Measurements from ENCODE around the gene TSPAN9. TPM values are rescaled to one million over a fixed set of nuclear protein-coding genes. Genes with fewer than 3 reads are reported as not detected.

The TSPAN9 gene
- total RNA-seq, 1 donor from 2014 or later: 43.7 TPM

GRCh38 chr12:3137814-3138445 lies 60.8 kb downstream of the TSPAN9 start:
- DNase-seq (ENCODE audit: low spot score) (no peak), ATAC-seq (no peak)

- ATAC-seq (no peak), DNase-seq (ENCODE audit: low spot score) (no peak)
Observed at GRCh38 chr12:3138941-3139511, 61.8 kb downstream of the TSPAN9 start.

GRCh38 chr12:3139760-3140159 lies 62.6 kb downstream of the TSPAN9 start:
- no peak for DNase-seq (ENCODE audit: low spot score)
- no peak for ATAC-seq

- ATAC-seq (peak; percentile 36), DNase-seq (ENCODE audit: low spot score) (no peak)
Observed at GRCh38 chr12:3140284-3140683, 63.1 kb downstream of the TSPAN9 start.

GRCh38 chr12:3141339-3142321 lies 64.5 kb downstream of the TSPAN9 start:
- DNase-seq (ENCODE audit: low spot score) (no peak), ATAC-seq (no peak)

- DNase-seq (ENCODE audit: low spot score) (no peak), ATAC-seq (no peak)
Observed at GRCh38 chr12:3142386-3142785, 65.2 kb downstream of the TSPAN9 start.

- DNase-seq (ENCODE audit: low spot score): no peak
Observed at GRCh38 chr12:3144495-3144894, 67.3 kb downstream of the TSPAN9 start.

GRCh38 chr12:3145033-3145432 lies 67.9 kb downstream of the TSPAN9 start:
- peak; percentile 89 for ATAC-seq
- DNase-seq (ENCODE audit: low spot score): peak; percentile 79

More at GRCh38 chr12:3144495-3144894, 67.3 kb downstream of the TSPAN9 start:
- no peak for ATAC-seq

- DNase-seq (ENCODE audit: low spot score) (no peak), ATAC-seq (no peak)
Observed at GRCh38 chr12:3145546-3146310, 68.5 kb downstream of the TSPAN9 start.

GRCh38 chr12:3147260-3147659 lies 70.1 kb downstream of the TSPAN9 start:
- DNase-seq (ENCODE audit: low spot score) (no peak), ATAC-seq (no peak)

- DNase-seq (ENCODE audit: low spot score) (no peak), ATAC-seq (no peak)
Observed at GRCh38 chr12:3148366-3149000, 71.3 kb downstream of the TSPAN9 start.

- ATAC-seq (no peak), DNase-seq (ENCODE audit: low spot score) (no peak)
Observed at GRCh38 chr12:3149515-3150307, 72.5 kb downstream of the TSPAN9 start.

GRCh38 chr12:3150308-3150670 lies 73.1 kb downstream of the TSPAN9 start:
- ATAC-seq: no peak
- no peak for DNase-seq (ENCODE audit: low spot score)

GRCh38 chr12:3150931-3151835 lies 74.0 kb downstream of the TSPAN9 start:
- no peak for DNase-seq (ENCODE audit: low spot score)

GRCh38 chr12:3152011-3152511 lies 74.9 kb downstream of the TSPAN9 start:
- DNase-seq (ENCODE audit: low spot score): no peak
- no peak for ATAC-seq

More at GRCh38 chr12:3150931-3151835, 74.0 kb downstream of the TSPAN9 start:
- no peak for ATAC-seq

- no peak for DNase-seq (ENCODE audit: low spot score)
- ATAC-seq: peak; percentile 47
Observed at GRCh38 chr12:3152892-3153291, 75.7 kb downstream of the TSPAN9 start.

- DNase-seq (ENCODE audit: low spot score): no peak
- ATAC-seq: no peak
Observed at GRCh38 chr12:3154006-3154405, 76.8 kb downstream of the TSPAN9 start.

GRCh38 chr12:3155702-3156370 lies 78.7 kb downstream of the TSPAN9 start:
- DNase-seq (ENCODE audit: low spot score) (no peak), ATAC-seq (no peak)
